OCI-M2 (cell line): ENCODE measurements around the gene NXNL1.
"Not testable (repeated sequence)": the region's sequence is repeated elsewhere in the genome, so short reads cannot be mapped to it uniquely, and the experiment has no call there.

Source experiments
- DNase-seq: peaks from one replicate; lab custom pipeline; 2025; ENCODE audit not compliant: unreplicated experiment; lab: John Stamatoyannopoulos, UW

Gene NXNL1

DNA sequence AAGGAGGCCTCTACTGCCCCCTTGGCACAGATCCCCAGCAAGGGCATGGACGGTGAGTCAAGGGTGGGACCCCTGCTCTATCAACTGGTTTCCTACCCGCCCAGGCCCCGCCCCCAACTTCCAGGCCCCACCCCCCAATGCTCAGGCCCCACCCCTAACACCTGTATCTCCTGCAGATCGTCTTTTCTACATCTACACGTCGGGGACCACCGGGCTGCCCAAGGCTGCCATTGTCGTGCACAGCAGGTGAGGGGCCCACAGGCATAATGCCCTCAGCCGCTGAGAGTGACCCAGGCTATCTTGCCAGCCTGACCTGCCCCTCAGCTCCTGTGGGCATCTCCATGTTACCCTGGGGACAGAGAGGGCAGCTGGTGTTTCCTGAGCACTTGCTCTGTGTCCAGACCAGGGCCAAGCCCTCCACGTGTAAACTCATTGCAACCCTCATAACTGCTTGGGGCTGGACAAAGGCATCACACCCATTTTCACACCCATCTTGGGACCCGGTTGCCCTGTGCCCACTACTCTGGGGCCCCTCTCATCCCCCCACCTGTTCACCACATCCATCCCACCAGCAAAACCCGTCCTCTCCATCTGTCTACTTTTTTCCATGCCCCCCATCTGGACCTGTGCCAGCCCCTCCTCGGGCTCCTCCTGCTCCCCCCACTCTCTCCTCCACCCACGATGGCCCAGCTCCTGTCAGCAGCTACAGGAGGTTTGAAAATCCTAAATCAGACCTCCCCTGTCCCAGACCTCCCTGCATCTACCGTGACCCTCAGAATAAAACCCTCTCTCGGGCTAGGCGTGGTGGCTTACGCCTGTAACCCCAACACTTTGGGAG, 26.8 kb upstream of the NXNL1 start:
- DNase-seq, result no peak

DNA sequence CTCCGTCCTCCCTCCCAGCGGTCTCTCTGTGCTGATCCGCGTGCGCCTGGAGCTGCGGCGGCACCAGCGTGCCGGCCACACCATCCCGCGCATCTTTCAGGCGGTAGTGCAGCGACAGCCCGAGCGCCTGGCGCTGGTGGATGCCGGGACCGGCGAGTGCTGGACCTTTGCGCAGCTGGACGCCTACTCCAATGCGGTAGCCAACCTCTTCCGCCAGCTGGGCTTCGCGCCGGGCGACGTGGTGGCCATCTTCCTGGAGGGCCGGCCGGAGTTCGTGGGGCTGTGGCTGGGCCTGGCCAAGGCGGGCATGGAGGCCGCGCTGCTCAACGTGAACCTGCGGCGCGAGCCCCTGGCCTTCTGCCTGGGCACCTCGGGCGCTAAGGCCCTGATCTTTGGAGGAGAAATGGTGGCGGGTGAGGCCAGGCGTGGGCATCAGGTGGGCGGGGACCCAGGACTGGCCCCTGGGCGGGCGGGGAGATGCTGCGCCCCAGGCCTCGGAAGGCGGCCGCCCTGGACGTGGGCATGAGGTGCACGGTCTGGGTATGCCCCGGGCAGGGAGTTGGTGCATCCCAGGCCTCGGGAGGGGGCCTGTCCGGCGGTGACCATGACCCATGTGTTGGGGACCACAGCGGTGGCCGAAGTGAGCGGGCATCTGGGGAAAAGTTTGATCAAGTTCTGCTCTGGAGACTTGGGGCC, 26.0 kb upstream of the NXNL1 start:
- no peak for DNase-seq

DNA sequence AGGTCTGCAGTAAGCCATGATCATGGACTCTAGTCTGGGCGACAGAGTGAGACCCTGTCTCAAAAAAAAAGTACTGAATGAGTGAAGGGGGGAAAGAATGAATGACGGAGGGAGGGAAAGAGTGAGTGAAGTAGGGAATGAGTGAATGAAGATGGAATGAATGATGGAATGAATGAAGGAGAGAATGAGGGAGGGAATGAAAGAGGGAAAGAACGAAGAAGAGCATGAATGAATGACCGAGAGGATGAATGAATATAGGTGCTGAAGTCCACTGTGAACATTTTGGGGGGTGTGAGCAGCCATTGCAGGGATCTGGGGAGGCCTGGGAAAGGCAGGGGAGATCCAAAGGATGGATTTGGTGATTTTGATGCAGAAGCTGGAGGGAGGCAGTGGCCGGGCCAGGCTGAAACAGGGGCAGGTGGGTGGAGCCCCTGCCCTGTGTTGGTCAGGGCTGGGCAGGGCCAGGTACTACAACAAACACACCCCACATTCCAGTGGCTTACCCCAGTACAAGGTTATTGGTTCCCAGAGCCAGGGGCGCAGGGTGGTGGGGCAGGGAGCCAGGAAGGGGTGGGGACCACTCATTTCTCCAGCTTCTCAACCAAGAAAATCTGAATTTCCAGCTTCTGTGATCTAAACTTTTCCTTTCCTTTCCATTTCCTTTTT, 23.9 kb upstream of the NXNL1 start:
- DNase-seq, result no peak

DNA sequence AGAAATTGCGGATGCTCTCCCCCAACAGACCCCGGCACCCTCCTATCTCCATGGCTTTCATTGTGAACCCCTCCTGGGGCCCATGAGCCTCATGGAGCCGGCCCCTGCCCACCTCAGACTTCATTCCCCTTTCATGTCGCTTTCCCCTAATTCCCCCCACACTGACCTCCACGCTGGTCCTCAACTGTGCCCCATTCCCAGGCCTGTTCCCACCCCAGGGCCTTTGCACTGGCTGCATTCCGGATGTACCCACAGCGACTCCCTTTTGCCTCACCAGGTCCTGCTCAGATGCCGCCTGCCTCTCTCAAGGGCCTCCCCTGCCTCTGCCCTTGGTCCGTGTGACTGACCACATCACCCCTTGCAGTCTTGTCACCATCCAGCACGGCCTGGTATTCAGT, 22.9 kb upstream of the NXNL1 start:
- DNase-seq, result no peak

DNA sequence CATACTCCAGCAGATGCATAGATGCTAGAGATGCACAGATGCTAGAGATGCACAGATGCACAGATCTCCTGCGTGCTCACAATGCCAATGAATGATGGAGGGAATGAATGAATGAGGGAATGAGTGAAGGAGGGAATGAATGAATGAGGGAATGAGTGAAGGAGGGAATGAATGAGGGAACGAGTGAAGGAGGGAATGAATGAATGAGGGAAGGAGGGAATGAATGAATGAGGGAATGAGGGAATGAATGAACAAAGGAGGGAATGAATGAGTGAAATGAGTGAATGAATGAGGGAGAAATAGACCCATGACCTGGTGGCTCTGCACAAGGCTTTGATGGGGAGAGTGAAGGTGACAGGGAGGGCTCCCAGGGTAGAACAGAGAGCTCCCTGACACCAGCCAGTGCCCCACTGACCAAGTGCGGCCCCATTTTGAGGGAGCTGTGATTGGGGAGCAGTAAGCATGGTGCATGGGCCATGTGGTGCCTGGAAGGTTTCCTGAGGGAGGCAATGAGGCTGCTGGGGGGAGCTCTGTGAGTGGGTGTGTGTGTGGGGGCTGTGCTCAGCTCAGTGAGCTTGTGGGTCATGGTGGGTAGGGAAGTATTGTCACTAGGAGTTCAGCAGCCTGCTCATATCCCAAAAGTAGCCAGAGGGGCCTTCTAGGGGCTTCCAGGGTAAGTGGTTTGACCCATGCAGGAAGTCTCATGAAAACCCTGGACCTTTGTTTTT, 22.3 kb upstream of the NXNL1 start:
- DNase-seq, result no peak

DNA sequence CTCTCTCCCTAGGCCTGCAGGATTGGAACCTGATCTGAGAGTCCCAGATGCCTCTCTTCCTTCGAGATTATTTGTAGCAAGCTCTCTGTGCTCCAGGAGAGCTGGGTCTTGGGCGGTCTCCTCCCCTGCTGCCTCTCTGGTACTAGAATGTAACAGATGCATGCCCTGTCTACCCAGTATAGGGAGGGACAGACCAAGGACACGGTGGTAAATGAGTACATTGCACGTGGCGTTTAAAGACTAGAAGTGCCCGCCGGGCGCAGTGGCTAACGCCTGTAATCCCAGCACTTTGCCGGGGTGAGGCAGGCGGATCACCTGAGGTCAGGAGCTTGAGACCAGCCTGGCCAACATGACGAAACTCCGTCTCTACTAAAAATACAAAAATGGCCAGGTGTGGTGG, 21.3 kb upstream of the NXNL1 start:
- no peak for DNase-seq

DNA sequence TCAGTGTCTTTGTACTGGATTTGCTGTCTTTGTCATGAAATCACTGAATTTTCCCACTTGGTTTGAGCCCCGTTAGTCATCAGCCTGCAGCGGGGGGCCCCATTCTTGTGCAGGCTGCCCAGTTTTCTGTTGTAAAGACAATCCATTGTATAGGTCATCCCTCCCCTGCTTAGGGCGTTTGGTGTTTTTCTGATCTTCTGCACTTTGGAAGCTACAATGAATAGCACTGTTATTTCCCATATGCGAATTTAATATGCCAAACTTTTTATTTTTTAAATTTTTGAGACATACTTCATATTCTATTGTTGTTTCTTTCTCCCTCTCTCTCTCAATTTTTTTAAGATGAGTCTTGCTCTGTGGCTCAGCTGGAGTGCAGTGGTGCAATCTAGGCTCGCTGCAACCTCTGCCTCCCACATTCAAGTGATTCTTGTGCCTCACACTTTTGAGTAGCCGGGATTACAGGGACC, 18.6 kb upstream of the NXNL1 start:
- DNase-seq, result no peak

DNA sequence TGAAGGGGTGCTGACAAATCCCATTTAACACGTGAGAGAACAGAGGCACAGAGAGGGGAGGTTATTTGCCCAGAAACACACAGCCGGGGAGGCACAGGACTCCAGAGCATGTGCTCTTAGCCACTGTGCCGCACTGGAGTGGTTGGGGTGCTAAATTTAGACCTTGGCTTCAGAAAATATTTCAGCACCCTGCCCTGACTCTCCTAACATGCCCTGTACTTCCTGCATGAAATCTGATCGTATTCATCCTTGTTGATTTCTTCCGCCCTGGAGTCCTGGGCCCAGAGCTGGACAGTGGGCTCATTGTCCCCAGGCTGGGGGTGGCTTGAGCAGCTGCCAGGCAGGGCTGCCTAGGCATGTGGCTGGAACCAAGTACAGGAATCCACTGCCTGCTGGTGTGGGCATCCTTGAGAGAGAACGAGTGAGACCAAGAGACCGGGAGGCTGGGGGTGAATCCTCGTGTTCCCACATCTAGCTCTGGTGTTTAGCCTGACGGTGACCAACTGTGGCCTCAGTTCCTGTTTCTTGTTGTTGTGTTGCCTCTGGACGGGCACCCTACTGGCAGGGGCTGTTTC, 14.9 kb upstream of the NXNL1 start:
- no peak for DNase-seq

DNA sequence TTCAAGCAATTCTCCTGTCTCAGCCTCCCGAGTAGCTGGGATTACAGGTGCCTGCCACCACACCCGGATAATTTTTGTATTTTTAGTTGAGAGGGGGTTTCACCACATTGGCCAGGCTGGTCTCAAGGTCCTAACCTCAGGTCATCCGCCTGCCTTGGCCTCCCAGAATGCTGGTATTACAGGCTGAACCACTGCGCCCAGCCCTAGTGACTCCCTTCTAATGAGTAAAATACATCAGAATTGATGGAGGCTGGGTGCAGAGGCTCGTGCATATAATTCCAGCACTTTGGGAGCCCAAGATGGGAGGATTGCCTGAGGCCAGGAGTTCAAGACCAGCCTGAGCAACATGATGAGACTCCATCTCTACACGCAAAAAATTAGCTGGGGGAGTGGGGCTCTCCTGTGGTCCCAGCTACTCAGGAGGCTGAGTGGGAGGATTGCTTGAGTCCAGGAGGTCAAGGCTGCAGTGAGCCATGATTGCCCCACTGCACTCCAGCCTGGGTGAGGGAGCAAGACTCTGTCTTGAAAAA, 14.3 kb upstream of the NXNL1 start:
- DNase-seq, result not testable (repeated sequence)

DNA sequence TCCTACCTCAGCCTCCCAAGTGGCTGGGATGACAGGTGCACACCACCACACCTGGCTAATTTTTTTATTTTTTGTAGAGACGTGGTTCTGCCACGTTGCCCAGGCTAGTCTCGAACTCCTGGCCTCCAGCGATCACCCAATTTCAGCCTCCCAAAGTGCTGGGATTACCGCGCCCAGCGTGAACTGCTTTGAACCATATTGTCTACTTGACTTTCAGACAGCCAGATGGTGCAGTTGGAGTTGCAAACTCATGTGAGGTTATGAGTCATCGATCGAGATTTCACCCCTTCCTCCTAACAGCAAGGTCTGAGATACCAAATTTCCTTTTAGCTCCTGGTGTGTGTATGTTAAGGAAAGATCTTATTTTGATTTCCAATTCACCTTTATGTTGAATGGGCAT, 12.3 kb upstream of the NXNL1 start:
- no peak for DNase-seq

DNA sequence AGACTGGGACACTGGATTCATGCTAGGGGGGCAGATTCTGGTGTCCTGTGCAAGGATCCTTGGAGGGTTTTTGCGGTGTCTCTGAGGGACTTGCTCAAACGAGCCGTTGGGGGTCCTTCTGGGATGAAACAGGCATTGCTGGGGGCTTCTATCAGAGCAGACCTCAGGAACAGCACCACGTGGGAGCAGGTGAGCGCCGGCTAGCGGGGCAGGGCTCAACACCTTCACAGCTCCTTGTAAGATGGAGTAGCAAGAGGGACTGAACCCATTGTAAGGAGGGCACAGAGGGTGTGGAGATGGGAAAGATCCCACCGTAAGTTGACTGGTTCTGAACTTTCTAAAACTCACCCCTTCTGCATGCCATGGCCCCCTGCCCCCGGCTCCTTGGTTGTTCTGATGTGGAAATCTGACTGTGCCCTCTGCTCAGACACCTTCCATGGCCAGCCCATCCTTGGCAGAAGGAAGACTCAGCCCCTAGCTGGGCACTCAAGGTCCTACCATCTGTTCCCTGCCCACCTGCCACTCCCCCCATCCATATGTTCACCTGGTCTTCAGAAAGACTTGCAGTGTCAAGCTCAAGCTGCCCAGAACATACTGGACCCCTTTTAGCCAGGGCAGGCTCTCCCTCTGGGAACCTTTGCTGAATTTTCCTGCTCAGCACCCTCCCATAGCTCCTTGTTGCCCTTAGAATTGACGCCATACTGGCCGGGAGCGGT, 10.8 kb upstream of the NXNL1 start:
- no peak for DNase-seq

DNA sequence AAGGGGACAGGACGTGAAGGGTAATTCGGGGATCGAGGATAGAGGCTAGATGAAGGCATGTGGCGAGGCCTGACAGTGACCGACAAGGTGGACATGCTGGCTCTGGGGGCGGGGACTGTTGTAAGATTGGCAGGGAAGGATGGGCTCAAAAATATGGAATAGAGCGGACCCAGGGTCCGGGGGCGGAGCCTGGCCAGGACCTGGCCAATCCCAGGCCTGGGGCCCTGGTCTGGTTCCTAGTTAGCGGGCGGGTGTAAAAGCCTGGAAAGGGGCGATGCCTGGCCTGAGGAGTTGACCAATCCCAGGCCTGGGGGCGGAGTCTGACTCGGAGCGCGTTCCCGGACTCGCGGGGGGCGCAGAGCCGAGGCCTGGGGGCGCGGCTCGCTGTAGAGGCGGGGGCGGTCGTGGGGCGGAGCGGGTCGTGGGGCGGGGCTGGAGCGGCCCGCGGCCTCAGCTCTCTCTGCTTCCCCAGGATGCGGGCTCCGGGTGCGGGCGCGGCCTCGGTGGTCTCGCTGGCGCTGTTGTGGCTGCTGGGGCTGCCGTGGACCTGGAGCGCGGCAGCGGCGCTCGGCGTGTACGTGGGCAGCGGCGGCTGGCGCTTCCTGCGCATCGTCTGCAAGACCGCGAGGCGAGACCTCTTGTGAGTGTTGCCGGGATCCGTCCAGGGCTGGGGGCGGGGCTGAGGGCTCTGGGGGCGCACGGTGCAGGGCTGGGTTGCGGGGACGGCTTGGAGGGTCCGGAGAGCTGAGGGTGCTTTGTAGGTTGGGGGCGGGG, 9.5 kb upstream of the NXNL1 start, which contains the start of gene SLC27A1:
Gene SLC27A1, plus strand, starts transcription at position 457 of the 774 bp plus-strand sequence. Its CDS starts 17 bp downstream, at position 474.
- peak; percentile 97 for DNase-seq

DNA sequence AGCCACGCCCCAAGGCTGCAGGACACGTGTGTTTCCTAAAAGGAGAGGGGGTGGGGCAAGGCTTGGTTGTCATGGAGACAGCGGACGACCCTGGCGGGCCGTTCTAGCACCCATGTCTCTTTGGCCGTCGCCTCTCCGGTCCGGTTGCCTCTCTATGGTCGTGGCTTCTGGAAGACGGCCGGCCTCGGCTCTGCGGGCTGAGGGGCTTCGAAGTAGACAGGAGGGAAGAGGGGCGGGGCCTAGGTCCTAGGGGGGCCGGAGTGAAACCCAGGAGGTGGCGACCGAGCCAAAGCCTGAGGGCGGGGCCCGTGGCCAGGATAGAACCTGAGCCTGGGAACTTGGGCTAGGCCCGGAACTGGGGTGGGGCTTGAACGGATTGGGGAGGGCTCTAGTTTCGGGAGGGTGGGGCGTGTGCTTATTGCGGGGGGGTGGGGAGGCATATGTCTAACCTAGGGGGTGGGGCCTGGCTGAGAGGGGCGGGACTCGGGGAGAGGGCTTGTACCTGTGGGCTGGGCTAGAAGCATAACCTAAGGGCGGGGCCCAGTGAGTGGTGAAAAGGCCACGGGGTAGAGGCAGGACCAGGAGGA, 8.8 kb upstream of the NXNL1 start:
- peak; percentile 93 for DNase-seq

DNA sequence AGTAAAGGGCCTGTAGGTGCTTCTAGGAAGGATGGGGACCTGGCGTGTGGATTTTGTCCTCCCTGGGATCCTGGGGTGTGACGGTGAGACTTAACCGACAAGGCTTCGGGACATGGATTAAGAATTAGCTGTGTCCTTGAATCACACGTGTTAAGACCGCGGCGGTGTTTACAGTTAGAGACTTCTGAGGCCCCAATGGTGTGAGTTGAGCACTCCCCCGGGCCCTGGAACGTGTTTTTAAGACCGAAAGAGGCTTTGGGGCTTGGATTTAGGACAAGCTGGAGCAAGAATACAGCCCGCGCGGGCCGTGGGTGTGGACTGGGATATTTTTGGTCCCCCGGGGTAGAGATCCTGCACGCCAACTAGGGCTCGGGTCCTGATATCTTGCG, 8.4 kb upstream of the NXNL1 start:
- DNase-seq, result no peak

DNA sequence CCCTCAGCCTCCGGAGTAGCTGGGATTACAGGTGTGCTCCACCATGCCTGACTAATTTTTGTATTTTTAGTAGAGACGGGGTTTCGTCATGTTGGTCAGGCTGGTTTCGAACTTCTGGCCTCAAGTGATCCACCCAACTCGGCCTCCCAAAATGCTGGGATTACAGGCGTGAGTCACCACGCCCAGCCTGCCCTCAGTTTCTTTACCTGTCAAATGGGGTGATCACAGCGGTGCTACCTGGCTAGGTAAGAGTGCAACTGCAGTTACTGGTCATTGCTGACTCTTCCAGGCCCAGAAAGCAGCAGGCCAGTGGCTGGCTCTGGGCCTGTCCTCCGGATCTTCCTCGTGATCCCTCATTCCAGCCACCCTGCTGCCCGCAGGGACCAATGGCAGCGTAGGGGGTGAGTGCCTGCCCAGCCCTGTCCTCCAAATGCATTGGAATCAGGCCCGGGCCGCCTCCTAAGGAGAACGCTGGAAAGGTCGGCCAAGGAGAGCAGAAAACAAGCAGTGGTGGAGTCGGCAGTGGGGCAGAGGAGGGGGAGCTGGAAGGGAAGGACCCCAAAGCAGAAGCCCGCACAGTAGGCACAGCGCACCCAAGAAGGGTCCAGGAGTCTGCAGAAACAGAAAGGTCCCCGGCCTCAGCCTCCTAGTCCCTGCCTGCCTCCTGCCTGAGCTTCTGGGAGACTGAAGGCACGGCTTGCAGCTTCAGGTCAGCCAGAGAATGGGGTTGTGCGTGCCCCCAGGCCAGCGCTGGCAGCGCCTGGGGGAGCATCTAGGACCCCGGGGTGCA, 7.8 kb upstream of the NXNL1 start:
- DNase-seq, result no peak

DNA sequence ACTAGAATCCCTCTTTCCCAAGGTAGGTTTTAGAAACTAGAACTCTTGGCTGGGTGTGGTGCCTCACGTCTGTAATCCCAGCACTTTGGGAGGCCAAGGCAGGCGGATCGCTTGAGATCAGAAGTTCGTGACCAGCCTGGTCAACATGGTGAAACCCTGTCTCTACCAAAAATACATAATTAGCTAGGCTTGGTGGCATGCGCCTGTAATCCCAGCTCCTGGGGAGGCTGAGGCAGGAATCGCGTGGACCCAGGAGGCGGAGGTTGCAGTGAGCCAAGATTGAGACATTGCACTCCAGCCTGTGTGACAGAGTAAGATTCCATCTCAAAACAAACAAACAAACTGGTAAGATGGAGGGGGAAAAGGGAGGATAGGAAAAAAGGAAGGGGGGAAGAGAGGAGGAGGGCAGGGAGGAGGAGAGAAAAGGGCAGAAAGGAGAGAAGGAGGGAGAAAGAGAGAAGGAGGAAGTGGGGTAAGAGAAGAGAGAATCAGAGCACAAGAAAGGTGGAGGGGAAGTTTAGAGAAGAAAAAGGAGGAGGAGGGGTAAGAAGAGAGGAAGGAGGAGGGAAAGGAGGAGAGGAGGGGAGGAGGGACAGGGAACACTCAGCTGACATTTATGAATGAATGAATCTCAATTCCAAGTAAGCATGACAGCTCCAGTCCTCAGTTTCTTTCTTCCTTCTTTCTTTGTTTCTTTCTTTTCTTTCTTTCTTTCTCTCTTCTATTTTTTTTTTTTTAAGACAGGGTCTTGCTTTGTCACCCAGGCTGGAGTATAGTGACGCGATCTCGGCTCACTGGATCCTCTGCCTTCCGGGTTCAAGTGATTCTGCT, 7.0 kb upstream of the NXNL1 start:
- no peak for DNase-seq

DNA sequence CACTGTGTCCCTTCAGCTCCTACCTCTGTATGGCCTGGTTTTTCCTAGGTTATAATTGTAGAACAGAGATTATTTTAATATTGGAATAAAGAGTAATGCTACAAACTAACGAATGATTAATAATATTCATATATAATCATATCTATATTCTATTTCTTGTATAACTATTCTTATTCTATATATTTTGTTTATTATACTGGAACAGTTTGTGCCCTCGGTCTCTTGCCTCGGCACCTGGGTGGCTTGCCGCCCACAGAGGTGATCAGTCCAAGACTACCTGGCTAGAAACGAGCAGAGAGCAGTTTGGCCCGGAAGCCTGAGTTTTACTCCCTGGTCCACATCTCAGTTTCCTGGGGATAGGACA, 5.7 kb upstream of the NXNL1 start:
- no peak for DNase-seq
